Astrocyte (in vitro differentiated cells and primary cell): Measurements from ENCODE around the gene RNLS. TPM values are rescaled to one million over a fixed set of nuclear protein-coding genes. Genes with fewer than 3 reads are reported as not detected.

ENCODE experiments used
- DNase-seq: peaks from one replicate; pipeline ENCODE4 v3.0.0-alpha.2; 2010; ENCODE audit warnings: low read depth
- FAIRE-seq: peaks from 2 replicates; lab custom pipeline; 2011; peaks lifted over from hg19 to GRCh38; lab: Jason Lieb, UNC
- H2AFZ ChIP-seq: 2 replicates; pipeline ENCODE4 v1.6.0; 2012; ENCODE audit warnings: low read depth, low read length, inconsistent platforms
- H3K27ac ChIP-seq: 2 replicates; pipeline ENCODE4 v1.5.1; 2011; ENCODE audit warnings: low read depth, low read length, inconsistent platforms
- H3K27me3 ChIP-seq: 2 replicates; pipeline ENCODE4 v1.6.0; 2011; ENCODE audit warnings: low read length, inconsistent platforms; ENCODE audit not compliant: insufficient read depth
- H3K36me3 ChIP-seq: 2 replicates; pipeline ENCODE4 v1.5.1; 2011; ENCODE audit warnings: low read length, inconsistent platforms; ENCODE audit not compliant: insufficient read depth
- H3K4me1 ChIP-seq: 2 replicates; pipeline ENCODE4 v1.5.1; 2011; ENCODE audit warnings: low read length, inconsistent platforms; ENCODE audit not compliant: insufficient read depth
- H3K4me2 ChIP-seq: 2 replicates; pipeline ENCODE4 v1.6.0; 2012; ENCODE audit warnings: low read length, inconsistent platforms
- H3K4me3 ChIP-seq: 2 replicates; pipeline ENCODE4 v1.5.1; 2011; ENCODE audit warnings: low read depth, mild to moderate bottlenecking, low read length, inconsistent platforms; ENCODE audit not compliant: insufficient read depth
- H3K79me2 ChIP-seq: 2 replicates; pipeline ENCODE4 v1.6.0; 2012; ENCODE audit warnings: mild to moderate bottlenecking, low read length, inconsistent platforms; ENCODE audit not compliant: insufficient read depth
- H3K9ac ChIP-seq: 2 replicates; pipeline ENCODE4 v1.6.0; 2012; ENCODE audit warnings: mild to moderate bottlenecking, low read length, inconsistent platforms
- H3K9me3 ChIP-seq: 2 replicates; pipeline ENCODE4 v1.5.1; 2012; ENCODE audit warnings: low read depth, mild to moderate bottlenecking, low read length, inconsistent platforms; ENCODE audit not compliant: insufficient read depth
- H4K20me1 ChIP-seq: 2 replicates; pipeline ENCODE4 v1.6.0; 2012; ENCODE audit warnings: low read length, inconsistent platforms; ENCODE audit not compliant: insufficient read depth
- H3K27ac Mint-ChIP-seq: one replicate; pipeline ENCODE4 v1.8.0; 2021; ENCODE audit warnings: mild to moderate bottlenecking, mixed read lengths; ENCODE audit not compliant: unreplicated experiment
- H3K27me3 Mint-ChIP-seq: one replicate; pipeline ENCODE4 v1.8.0; 2021; ENCODE audit warnings: low read depth, mixed read lengths; ENCODE audit not compliant: unreplicated experiment
- H3K36me3 Mint-ChIP-seq: one replicate; pipeline ENCODE4 v1.8.0; 2021; ENCODE audit warnings: low read depth, mixed read lengths; ENCODE audit not compliant: unreplicated experiment
- H3K4me1 Mint-ChIP-seq: one replicate; pipeline ENCODE4 v1.8.0; 2021; ENCODE audit warnings: low read depth, mixed read lengths; ENCODE audit not compliant: unreplicated experiment
- H3K4me3 Mint-ChIP-seq: one replicate; pipeline ENCODE4 v1.8.0; 2021; ENCODE audit warnings: mild to moderate bottlenecking, moderate library complexity, mixed read lengths; ENCODE audit not compliant: unreplicated experiment
- H3K9me3 Mint-ChIP-seq: one replicate; pipeline ENCODE4 v1.8.0; 2021; ENCODE audit warnings: mild to moderate bottlenecking, mixed read lengths; ENCODE audit not compliant: unreplicated experiment
- EZH2 ChIP-seq: IDR thresholded peaks from 2 replicates; pipeline ENCODE4 v1.6.1; 2012; ENCODE audit warnings: mild to moderate bottlenecking, low read length, inconsistent platforms; ENCODE audit not compliant: insufficient read depth
- total RNA-seq: library from RNA; stranded (reverse); gene quantifications from 2 replicates; pipeline ENCODE4 v1.2.1, GENCODE V29; 2021
- TF ChIP-seq, protein P1 (sequence below): IDR thresholded peaks from 2 replicates; pipeline ENCODE4 v1.5.1; 2011; ENCODE audit warnings: low read depth, mild to moderate bottlenecking, inconsistent platforms, low read length, moderate library complexity; ENCODE audit not compliant: insufficient read depth

RNLS gene
- total RNA-seq, 1 donor from 2014 or later = 6.9 TPM

DNA sequence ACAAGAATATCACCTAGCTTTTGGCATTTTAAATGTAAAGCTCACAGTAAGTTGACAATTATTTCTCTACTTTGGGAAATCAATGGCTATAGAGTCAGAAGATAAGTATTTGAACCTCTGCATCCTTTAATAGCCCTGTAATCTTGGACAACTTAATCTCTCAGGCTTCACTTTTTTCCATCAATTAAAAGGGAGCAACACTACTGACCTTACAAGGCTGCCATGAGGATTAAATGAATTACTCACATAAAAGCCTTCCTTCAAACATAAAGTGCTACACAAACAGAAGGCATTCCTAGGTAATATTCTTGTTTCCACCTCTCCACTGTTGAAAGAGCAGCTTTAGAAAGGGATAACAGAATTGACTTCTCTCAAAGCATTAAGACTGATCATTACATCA is 266.0 kb downstream of the RNLS start:
- Histone ChIP-seq H3K4me3 (no peak overlapping the region), H3K27ac (no peak overlapping the region), H3K4me2 (no peak overlapping the region), H3K79me2 (no peaks in the 10 kb centered on the region), H3K9ac (no peak overlapping the region), H4K20me1 (no peaks in the 10 kb centered on the region), H3K9me3 (no peaks in the 10 kb centered on the region), H2AFZ (no peak overlapping the region), H3K27me3 (no peaks in the 10 kb centered on the region), H3K4me1 (no peaks in the 10 kb centered on the region), H3K36me3 (no peaks in the 10 kb centered on the region)
- no peak overlapping the region for H3K27ac Mint-ChIP-seq
- TF ChIP-seq, protein P1, sequence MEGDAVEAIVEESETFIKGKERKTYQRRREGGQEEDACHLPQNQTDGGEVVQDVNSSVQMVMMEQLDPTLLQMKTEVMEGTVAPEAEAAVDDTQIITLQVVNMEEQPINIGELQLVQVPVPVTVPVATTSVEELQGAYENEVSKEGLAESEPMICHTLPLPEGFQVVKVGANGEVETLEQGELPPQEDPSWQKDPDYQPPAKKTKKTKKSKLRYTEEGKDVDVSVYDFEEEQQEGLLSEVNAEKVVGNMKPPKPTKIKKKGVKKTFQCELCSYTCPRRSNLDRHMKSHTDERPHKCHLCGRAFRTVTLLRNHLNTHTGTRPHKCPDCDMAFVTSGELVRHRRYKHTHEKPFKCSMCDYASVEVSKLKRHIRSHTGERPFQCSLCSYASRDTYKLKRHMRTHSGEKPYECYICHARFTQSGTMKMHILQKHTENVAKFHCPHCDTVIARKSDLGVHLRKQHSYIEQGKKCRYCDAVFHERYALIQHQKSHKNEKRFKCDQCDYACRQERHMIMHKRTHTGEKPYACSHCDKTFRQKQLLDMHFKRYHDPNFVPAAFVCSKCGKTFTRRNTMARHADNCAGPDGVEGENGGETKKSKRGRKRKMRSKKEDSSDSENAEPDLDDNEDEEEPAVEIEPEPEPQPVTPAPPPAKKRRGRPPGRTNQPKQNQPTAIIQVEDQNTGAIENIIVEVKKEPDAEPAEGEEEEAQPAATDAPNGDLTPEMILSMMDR = no peak
- TF ChIP-seq EZH2 = no peak
- H3K36me3 Mint-ChIP-seq = peaks cover 1% of the 10 kb centered on the region
- FAIRE-seq = no peak
- no peak overlapping the region for H3K4me3 Mint-ChIP-seq
- DNase-seq = no peak
- H3K4me1 Mint-ChIP-seq = peaks cover 8% of the 10 kb centered on the region
- no peaks in the 10 kb centered on the region for H3K27me3 Mint-ChIP-seq
- H3K9me3 Mint-ChIP-seq = peaks cover 11% of the 10 kb centered on the region

DNA sequence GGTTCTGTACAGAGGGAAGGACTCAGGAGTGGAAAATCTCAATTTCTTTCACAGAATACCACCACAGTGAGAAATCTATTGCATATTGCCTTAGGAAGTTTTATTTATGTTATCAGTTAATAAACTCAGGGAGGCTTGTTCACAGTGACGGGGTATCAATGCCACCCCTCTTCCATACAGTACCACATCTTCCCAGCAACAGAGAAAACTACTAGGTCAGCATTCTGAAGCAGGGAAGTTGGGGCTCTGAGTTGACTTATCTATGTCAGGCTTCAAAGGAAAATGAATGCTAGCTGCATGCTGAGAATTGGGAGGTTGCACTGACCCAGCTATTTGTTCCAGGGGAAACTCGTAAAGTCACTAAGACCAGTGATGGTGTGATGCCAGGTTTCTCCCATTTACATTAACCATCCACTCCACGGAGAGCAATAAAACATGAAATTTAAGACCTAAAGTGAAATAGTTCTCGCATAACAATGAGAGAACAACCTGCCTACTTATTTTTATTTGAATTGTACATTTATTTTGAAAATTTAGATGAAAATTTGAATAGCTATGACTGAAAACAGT is 266.7 kb downstream of the RNLS start:
- Histone ChIP-seq H3K36me3 (no peaks in the 10 kb centered on the region), H4K20me1 (no peaks in the 10 kb centered on the region), H3K4me3 (no peak overlapping the region), H3K79me2 (no peaks in the 10 kb centered on the region), H3K27ac (no peak overlapping the region), H3K27me3 (no peaks in the 10 kb centered on the region), H3K9ac (no peak overlapping the region), H3K4me2 (no peak overlapping the region), H3K4me1 (no peaks in the 10 kb centered on the region), H3K9me3 (no peaks in the 10 kb centered on the region), H2AFZ (no peak overlapping the region)
- TF ChIP-seq, protein P1 = no peak
- TF ChIP-seq EZH2 = no peak
- Mint-ChIP-seq H3K27me3 (no peaks in the 10 kb centered on the region), H3K27ac (no peak overlapping the region), H3K36me3 (peaks cover 3% of the 10 kb centered on the region), H3K4me1 (peaks cover 8% of the 10 kb centered on the region), H3K9me3 (peaks cover 11% of the 10 kb centered on the region), H3K4me3 (no peak overlapping the region)
- no peak for FAIRE-seq
- no peak for DNase-seq

DNA sequence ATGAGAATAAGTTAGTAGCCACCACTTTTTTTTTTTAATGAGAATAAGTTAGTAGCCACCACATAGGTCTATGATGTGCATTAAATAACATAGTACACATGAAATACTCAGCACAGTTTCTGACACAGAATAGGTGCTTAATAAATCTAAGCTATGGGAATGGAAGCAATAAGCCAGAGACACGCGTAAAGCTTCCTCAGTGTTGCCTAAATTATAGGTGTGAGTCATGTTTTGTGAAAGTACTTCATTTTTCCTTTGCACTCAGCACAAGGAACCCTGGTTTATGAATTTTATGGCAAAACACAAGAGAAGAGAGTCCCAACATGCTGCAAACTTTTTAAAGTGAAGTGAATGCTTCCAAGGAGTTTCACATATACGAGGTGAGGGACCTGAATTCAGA is 267.4 kb downstream of the RNLS start:
- Mint-ChIP-seq H3K4me1 (peaks cover 8% of the 10 kb centered on the region), H3K4me3 (no peak overlapping the region), H3K9me3 (peaks cover 9% of the 10 kb centered on the region), H3K36me3 (peaks cover 3% of the 10 kb centered on the region), H3K27ac (no peak overlapping the region), H3K27me3 (no peaks in the 10 kb centered on the region)
- Histone ChIP-seq H3K9ac (no peak overlapping the region), H3K9me3 (no peaks in the 10 kb centered on the region), H3K36me3 (no peaks in the 10 kb centered on the region), H3K27me3 (no peaks in the 10 kb centered on the region), H3K4me2 (no peak overlapping the region), H3K4me1 (no peaks in the 10 kb centered on the region), H4K20me1 (no peaks in the 10 kb centered on the region), H3K4me3 (no peak overlapping the region), H2AFZ (no peak overlapping the region), H3K27ac (no peak overlapping the region), H3K79me2 (no peaks in the 10 kb centered on the region)
- DNase-seq = no peak
- FAIRE-seq = no peak
- TF ChIP-seq, protein P1 = no peak
- TF ChIP-seq EZH2 = no peak
